GM19328 (cell line): ENCODE measurements around the gene GJB4.
"Not testable (repeated sequence)": the region's sequence is repeated elsewhere in the genome, so short reads cannot be mapped to it uniquely, and the experiment has no call there.

Experiments used
- ATAC-seq: cut with Tn5 transposase; IDR thresholded peaks from one replicate; pipeline ENCODE4 v1.9.1; 2021; ENCODE audit warnings: mild to moderate bottlenecking, moderate library complexity; ENCODE audit not compliant: unreplicated experiment

GJB4 gene

GRCh38 chr1:34794790-34795180 lies 35.2 kb downstream of the GJB4 start:
- no peak for ATAC-seq

DNA sequence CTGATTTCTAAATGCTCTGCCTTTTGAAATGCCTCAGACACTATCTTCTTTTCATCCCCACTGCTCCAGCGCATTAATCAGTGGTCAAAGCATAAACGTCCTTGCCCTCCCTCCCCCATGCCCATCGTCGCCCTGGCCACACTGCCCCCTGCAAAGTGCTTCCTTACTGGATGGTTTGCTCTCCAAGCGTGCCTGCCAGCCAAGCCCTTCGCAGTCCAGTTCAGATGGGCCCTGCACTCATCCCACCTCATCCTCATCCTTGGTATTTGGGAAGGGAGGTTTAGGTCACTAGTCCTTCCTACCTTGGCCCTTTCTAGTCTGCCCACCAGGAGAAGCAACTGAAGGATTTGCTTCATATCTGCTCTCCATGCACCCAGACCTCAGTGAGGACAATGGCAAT lies 36.4 kb downstream of the GJB4 start:
- ATAC-seq: no peak

DNA sequence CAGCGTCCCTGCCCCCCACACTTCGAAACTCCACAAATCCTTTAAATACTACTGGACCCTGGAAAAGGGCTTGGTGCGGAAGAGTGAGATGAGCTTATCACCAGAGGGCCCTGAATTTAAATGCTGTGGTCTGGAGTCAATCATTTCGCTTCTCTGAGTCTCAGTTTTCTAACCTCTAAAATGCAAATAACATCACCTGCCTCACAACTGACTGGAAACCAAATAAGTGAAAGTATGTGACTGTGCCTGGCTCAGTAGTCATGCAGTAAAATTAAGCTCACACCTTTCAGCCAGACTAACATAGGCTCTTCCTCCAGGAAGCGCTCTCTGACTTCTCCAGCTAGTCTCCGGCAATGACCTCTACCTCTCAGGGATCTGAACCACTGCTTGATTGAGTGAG lies 37.5 kb downstream of the GJB4 start:
- no peak for ATAC-seq

DNA sequence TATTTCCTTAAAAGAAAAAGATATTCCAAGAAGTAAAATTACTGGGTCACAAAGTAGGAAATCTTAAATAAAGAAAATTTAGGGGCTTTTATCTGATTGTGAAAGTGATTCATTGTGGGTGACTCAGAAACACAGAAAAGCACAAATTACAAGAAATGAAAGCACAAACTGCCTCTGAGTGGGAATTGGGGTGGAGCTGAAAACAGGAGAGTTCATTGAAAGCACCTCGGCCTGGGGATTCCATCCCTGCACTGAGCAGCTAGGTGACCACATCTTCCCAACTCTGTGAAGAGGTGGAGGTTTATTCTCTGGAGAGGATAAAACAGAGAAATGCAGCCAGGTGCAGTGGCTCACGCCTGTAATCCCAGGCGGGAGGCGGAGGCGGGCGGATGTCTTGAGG lies 40.7 kb downstream of the GJB4 start:
- no peak for ATAC-seq

DNA sequence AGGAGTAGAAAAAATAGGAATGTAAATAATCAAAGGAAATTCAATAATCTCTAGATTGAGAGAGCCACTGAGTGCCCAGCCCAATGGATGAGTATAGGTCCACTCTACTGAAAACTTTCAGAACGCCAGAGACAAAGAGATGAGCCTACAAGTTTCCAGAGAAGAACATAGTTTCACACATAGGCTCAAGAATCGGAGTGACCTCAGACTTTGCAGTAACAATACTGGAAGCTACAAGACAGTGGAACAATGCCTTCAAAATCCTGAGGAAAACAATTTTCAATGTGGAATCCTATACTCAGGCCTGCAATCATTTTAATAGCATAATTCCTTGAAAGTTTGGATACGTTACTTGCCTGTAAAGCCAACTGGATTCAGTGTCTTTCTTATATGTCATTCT lies 44.2 kb downstream of the GJB4 start:
- no peak for ATAC-seq

GRCh38 chr1:34806396-34806795 lies 46.9 kb downstream of the GJB4 start:
- ATAC-seq: no peak

DNA sequence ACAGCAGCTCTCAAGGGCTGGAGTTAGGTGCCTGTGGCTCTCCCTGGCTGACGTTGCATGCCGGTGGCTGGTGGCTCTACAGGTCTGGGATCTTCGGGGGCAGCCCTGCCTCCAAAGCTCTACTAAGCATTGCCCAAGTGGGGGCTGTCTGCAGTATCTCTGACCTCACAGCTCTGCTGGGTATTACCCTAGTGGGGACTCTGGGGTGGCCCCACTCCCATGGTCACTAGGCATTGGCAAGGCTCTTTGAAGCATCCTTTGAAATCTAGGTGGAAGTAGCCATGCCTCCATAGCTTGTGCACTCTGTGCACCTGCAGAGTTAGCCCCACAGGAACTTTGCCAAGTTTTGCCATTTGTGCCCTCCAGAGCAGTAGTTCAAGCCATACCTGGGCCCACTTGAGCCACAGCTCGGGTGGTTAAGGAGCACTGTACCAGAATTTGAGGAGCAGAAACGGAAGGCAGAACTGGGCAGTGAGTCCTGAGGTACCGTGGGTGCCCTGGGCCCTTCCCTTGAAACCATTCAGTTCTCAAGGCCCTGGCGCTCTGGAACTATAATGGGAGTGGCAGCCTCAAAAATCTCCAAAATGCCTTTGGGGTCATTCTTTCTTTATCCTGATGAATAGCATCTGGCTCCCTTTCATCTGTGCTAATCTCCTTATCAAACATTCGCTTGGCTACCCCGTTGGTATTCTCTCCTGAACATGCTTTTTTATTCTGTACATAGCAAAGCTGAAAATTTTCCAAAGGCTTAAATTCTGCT lies 48.7 kb downstream of the GJB4 start:
- no peak for ATAC-seq

- ATAC-seq: not testable (repeated sequence)
Observed at GRCh38 chr1:34810781-34811180, 51.2 kb downstream of the GJB4 start.
